Stomach smooth muscle (tissue), 2 donors: ENCODE measurements around the gene XPC.
"Not testable (repeated sequence)": the region's sequence is repeated elsewhere in the genome, so short reads cannot be mapped to it uniquely, and the experiment has no call there.

Experiments used
- H3K27ac ChIP-seq: one replicate; pipeline ENCODE4 v1.7.0; 2013; ENCODE audit warnings: mild to moderate bottlenecking, low read length, inconsistent platforms
- H3K27me3 ChIP-seq, 2 donors: one replicate each; pipeline ENCODE4 v1.7.0; 2013; ENCODE audit warnings: low read length in 2 of 2; ENCODE audit not compliant: insufficient read depth in 2 of 2, control insufficient read depth in 1 of 2
- H3K36me3 ChIP-seq, 2 donors: one replicate each; pipeline ENCODE4 v1.7.0; 2013; ENCODE audit warnings: low read length in 2 of 2; ENCODE audit not compliant: control insufficient read depth in 2 of 2, insufficient read depth in 2 of 2
- H3K4me1 ChIP-seq: one replicate; pipeline ENCODE4 v1.7.0; 2013; ENCODE audit warnings: low read length; ENCODE audit not compliant: control insufficient read depth, insufficient read depth
- H3K4me3 ChIP-seq, 2 donors: one replicate each; pipeline ENCODE4 v1.7.0; 2013; ENCODE audit warnings: low read length in 2 of 2
- H3K9ac ChIP-seq, 2 donors: one replicate each; pipeline ENCODE4 v1.7.0; 2013; ENCODE audit warnings: low read length in 2 of 2, mild to moderate bottlenecking in 1 of 2
- H3K9me3 ChIP-seq, 2 donors: one replicate each; pipeline ENCODE4 v1.7.0; 2013; ENCODE audit warnings: low read length in 2 of 2; ENCODE audit not compliant: control insufficient read depth in 2 of 2
- donor health status: healthy.
- donor health status: Pancreatic carcinoma.

The XPC gene

GRCh38 chr3:14118400-14119381 is 59.7 kb downstream of the XPC start:
- Histone ChIP-seq H3K27me3 (no peaks in the 10 kb centered on the region), H3K4me1 (peaks cover 7% of the 10 kb centered on the region), H3K9me3 (no peaks in the 10 kb centered on the region), H3K4me3 (no peak overlapping the region), H3K9ac (no peak overlapping the region), H3K27ac (no peak overlapping the region), H3K36me3 (peaks cover 29 to 49% of the 10 kb centered on the region in 2 donors)

- Histone ChIP-seq H3K4me3 (no peak overlapping the region), H3K4me1 (no peaks in the 10 kb centered on the region), H3K36me3 (peaks cover 37 to 57% of the 10 kb centered on the region in 2 donors), H3K27ac (no peak overlapping the region), H3K9ac (no peak overlapping the region), H3K9me3 (no peaks in the 10 kb centered on the region), H3K27me3 (no peaks in the 10 kb centered on the region)
Measured at GRCh38 chr3:14117468-14118399, 60.7 kb downstream of the XPC start.

GRCh38 chr3:14113965-14114635 is 64.3 kb downstream of the XPC start:
- Histone ChIP-seq H3K27me3 (no peaks in the 10 kb centered on the region), H3K9ac (no peak overlapping the region), H3K9me3 (no peaks in the 10 kb centered on the region), H3K4me3 (no peak overlapping the region), H3K4me1 (no peaks in the 10 kb centered on the region), H3K27ac (no peak overlapping the region), H3K36me3 (peaks cover 46 to 47% of the 10 kb centered on the region in 2 donors)

GRCh38 chr3:14110699-14111098 is 67.7 kb downstream of the XPC start:
- H3K9ac ChIP-seq, result no peak overlapping the region
- H3K4me3 ChIP-seq, result no peak overlapping the region
- no peak overlapping the region for H3K27ac ChIP-seq
- H3K9me3 ChIP-seq, result no peaks in the 10 kb centered on the region
- no peaks in the 10 kb centered on the region for H3K4me1 ChIP-seq
- no peaks in the 10 kb centered on the region for H3K27me3 ChIP-seq
- H3K36me3 ChIP-seq, result peaks cover 35 to 40% of the 10 kb centered on the region in 2 donors

- H3K27me3 ChIP-seq, H3K9ac ChIP-seq, H3K4me1 ChIP-seq, H3K9me3 ChIP-seq, H3K27ac ChIP-seq, H3K4me3 ChIP-seq: not testable (repeated sequence)
- peaks cover 27 to 31% of the 10 kb centered on the region in 2 donors for H3K36me3 ChIP-seq
Measured at GRCh38 chr3:14109821-14110220, 68.6 kb downstream of the XPC start.

GRCh38 chr3:14097616-14098391 is 80.6 kb downstream of the XPC start:
- H3K27me3 ChIP-seq, result peaks cover 0 to 3% of the 10 kb centered on the region in 2 donors
- H3K4me3 ChIP-seq, result no peak overlapping the region
- H3K9me3 ChIP-seq, result no peaks in the 10 kb centered on the region
- no peaks in the 10 kb centered on the region for H3K36me3 ChIP-seq
- no peak overlapping the region for H3K27ac ChIP-seq
- H3K9ac ChIP-seq, result no peak overlapping the region
- H3K4me1 ChIP-seq, result no peaks in the 10 kb centered on the region

- no peaks in the 10 kb centered on the region for H3K4me1 ChIP-seq
- H3K4me3 ChIP-seq, result no peak overlapping the region
- H3K9me3 ChIP-seq, result no peaks in the 10 kb centered on the region
- no peak overlapping the region for H3K9ac ChIP-seq
- H3K27ac ChIP-seq, result no peak overlapping the region
- H3K27me3 ChIP-seq, result peaks cover 0 to 3% of the 10 kb centered on the region in 2 donors
- H3K36me3 ChIP-seq, result no peaks in the 10 kb centered on the region
Measured at GRCh38 chr3:14096742-14097141, 81.7 kb downstream of the XPC start.
